Ureter (tissue), 1 donor: ENCODE data around the gene MAGI1. TPM values are rescaled to one million over a fixed set of nuclear protein-coding genes. Genes with fewer than 3 reads are reported as not detected.

Experiments used
- DNase-seq: peaks from one replicate; pipeline ENCODE4 v3.0.0-alpha.2; 2020; ENCODE audit warnings: low spot score
- total RNA-seq: library from RNA; stranded (reverse); gene quantifications from one replicate; pipeline ENCODE4 v1.2.4, GENCODE V29; 2023
- donor health status: DM: yes; HTN: yes; CAD: no.

Gene MAGI1
- total RNA-seq, 1 donor from 2014 or later = 45.5 TPM

DNA sequence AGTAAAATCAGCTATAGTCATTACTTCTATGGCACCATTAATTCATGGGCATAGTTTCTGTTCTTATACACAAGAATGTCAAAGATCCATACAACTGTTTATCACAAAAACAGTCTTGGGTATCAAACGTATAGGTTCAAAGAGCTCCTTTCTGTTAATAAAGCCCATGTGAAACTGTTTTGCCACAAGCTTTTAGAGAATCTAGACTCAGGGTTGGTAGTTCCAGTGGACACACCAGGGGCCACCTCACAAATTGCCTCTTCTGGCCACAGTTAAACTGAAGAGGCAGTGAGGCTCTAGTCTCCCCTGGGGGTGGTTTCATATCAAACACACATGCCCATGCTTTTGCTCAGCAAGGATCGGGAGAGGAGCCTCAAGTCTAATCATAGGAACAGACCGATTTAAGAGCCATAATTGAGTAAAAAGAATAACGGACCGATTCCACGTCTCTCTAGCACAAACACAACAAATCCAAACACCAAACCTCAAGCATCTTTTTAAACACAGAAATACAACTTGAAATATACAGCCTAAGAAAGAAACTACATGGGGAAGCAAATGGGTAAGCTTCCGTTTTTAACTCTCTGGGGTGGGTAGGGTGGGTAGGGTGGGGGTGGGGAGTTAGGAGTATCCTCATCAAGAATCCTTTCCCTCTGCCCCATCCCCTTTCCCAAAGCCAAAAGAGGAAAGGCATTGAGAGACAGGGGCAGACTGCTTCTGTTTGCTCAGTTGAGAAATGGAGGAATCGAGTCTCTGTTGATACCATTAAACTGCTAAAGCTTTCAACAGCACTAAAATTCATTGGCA, 443.3 kb downstream of the MAGI1 start:
- no peak for DNase-seq

DNA sequence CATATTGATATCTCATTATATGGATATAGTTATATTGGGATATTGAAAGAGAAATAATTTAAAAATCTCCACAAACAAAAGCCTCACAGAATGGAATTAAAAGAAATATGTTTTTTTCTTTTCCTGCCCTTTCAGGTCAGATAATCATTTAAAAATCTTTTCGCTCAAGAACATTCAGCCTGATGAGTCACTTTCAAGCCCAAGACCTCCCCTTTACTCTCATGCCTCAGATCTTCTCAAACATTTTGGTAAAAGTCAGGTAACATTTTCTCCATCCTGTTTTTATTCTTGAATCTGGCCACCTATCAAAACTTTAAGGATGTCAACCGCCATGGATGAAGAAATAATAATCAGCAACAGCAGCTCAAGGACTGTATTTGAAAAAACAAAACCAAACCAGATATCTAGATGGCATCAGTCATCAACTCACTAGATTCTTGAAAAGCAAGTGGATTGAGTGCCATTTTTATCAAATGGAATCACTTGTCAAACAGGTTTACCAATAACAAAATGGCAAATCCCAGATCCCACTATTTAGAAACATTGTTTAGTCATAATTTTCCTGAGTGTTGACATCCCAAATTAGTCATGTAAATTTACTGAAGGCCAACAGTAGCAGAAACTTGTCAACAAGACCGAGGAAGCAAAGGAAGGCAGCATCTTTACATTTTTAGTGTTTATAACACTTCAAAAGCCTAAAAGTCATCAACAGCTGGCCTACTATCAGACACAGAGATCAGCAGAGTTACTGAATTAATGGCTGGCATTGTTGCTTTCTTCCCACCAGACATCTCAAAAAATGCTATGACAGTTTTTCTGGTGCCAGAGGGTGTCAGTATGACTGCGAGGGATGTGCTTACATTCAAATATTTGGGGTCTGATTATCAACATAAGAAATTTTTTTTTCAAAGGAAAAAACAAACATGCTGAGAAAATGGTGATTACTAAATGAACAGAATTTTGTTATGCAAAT, 444.7 kb downstream of the MAGI1 start:
- DNase-seq = no peak

DNA sequence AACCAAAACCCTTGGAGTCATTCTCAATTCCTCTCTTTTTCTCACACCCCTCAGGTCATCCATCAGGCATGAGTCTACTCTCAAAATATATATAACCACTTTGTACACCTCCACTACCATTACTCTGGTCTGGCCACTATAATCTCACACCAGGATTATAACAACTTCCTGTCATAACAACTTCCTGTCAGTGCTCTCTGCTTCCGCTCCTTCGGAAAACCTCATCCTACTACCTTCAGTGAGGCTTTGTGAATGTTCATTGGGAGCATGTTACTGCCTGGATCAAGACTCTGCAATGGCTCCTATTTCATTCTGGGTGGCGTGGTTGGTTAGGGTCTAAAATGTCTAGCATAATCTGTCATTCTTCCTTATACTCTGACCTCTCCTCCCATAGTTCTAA, 447.4 kb downstream of the MAGI1 start:
- no peak for DNase-seq

DNA sequence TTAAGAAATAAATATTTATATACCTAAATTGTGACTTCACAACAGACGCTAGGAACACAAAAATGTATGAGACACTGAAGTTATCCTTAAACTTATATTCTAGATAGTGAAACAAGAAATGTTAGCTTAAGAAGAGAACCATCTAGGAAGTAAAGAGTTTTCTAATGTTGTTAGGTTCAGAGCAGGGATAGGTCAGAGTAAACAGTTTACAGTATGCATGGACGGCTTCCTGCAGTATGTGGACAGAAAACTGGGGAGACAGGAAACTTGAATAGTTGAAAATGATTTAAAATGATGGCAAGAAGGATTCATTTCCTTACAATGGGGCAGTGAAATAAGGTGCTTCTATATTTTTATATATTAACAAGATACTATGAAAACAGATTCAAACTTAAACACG, 449.8 kb downstream of the MAGI1 start:
- DNase-seq = no peak

DNA sequence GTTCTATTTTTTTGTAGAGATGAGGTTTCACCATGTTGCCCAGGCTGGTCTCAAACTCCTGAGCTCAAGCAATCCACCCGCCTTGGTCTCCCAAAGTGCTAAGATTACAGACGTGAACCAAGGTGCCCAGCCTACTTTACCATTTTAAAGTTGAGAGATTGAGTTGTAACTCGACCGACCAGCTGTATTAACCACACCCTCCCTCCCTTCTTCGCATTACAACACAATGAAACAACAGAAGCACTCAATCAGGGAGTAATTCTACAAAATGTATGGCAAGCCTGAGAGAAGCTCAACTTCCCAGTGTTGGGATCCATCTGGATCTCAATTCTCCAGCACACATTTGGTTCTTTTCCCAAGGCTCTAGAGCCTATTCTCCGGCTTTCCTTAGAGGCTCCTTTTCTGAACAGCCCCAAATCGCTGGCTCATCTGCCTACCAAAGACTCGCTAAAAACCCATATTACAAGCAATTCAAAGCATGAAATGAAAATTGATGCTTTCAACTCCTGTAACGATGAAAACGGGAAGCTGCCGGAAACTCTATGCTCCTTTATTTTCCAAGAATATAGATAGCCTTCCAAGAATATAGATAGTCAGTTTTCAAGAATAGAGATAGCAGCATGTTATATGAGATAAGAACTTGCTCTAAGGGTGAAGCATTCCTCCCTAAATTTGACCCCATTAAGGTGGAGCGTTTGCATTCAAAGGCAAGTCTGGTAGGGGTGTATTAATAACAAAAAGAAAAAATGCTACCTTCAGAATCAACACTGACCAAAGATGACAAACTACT, 450.9 kb downstream of the MAGI1 start:
- no peak for DNase-seq

DNA sequence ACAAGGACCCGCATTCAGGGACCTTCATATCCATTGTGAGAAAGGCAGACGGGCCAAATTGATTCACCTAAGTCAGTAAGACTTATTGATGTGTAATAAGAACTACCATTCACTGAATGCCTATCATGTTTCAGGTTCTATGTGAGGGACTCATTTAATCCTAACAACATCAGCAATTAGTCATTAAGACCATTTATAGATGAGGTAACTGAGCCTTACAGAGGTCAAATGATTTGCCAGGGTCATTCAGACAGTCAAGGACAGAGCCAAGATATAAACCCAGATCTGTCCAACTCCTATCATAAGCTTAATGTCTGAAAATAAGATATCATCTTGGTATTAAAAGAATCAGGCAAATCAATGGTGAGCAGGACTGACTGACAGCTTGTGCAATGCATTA, 453.8 kb downstream of the MAGI1 start:
- no peak for DNase-seq

DNA sequence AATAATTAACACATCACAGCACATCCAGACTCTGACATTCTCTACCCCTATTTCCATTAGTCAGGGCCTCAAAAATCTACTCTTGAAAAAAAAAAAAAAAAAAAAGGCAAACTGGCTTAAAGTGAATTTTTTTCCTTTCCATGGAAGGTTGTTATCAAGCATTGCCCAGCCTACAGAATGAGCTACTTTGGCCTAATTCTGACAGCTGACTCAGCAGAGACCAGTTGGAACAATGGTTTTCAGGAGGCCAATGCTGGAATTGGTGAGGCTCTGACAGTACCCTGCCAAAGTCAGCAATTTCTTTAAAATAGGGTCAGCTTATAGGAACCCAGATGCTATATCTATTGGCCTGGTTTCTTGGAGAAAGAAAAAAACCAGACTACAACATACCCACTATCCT, 454.7 kb downstream of the MAGI1 start:
- no peak for DNase-seq

DNA sequence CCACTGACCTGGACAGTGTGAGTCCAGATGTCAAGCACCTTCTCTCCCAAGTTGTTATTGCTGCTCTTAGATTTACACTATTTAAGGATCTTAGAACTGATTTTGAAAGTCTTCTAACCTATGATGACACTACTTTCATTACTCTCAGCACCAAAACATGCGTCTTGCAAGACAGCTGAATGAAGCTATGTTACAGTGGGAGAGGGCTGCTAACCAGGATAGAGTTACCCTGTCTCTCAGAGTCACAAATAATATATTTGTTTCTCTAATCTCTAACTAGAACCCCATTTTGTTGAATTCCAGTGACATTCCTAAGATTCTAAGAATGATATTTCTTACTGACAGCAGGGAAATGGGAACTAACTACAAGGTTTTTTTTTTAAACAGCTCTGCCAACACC, 455.5 kb downstream of the MAGI1 start:
- no peak for DNase-seq

DNA sequence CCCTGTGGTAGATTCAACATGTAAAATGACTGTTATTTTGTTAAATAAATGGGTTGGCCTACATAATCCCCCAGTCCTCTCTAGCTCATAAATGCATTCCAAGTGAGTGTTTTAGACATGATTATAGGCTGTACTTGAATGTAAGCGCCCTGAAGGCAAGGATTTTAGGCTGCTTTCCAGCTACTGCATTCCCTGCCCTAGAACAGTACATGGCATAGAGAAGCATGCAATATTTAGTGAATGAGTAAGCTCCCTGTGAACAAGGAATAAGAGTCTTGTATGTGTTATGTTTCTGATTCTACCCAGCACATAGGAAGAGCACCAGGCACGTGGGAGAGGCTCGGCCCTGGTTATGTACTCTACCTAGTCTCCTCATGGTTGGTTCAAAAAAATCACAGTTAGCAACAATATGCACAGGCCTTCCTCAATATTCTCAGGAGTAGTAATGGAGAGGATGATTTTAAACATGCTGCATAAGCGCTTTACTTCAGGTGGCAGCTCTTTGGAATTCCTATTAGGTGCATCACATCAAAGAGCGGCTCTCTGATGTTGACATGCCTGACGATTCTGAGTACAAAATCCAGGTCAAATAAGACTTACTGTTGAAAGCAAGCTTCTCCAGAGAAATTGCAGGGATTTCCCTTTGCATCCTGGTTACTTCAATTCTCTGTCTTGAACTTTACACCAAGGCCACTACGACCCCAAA, 456.6 kb downstream of the MAGI1 start:
- DNase-seq = no peak

DNA sequence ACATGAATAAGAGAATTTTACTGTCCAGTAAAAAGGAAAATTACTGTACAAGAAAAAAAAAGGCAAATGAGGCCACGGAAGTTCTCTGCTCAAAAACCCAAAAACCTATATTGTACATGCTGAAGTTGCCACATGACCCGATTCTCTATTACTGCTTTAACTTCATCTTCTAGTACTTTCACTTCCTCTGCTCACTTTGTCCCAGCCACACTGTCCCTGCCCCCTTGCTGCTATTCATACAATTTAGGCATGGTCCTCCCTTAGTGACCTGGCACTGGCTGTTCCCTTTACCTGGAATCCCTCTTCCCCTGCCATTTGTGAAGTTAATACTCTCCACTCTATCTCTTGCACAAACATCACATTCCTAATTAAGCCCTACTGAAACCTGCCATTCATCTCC, 457.4 kb downstream of the MAGI1 start:
- DNase-seq = no peak

DNA sequence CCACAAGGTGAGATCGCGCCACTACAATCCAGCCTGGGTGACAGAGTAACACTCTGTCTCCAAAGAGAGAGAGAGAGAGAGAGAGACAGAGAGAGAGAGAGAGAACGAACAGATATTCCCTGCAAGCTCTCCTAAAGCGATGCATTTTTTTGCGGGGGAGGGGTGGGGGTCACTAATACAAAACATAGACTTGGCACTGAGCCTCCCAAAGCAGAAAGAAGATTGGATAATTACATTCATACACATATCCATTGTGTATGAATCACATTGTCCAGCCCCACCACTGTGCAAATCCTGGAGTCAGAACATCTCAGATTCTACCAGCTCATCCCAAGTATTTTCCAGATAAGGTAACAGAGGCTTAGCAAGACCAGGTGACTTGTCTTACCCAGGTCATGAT, 459.9 kb downstream of the MAGI1 start:
- no peak for DNase-seq

DNA sequence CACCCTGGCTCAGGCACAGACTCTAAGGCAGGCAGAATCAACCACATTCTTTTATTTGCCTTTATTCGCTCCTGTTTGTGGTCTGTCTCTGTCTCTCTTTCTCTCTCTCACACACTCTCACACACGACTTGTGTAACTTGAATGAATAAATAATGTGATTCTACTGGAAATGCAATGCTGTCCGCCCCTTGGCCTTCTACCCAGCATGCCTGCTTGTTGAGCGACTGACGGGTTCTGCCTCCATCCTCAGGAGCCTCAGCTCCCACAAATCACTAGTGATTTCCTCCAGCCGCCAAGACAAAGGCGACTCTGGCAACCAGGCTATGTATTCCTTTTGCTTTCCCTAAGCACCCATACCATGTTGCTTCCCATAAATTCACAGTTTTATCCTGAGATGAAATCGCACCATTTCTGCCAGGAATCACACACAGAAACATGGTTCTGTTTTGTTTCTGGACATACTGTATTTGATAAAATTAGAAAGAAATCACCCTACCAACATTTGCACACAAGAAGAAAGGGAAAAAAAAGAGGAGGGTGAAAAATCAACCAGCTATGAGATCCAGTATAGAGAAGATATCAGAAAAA, 460.8 kb downstream of the MAGI1 start:
- DNase-seq = no peak

DNA sequence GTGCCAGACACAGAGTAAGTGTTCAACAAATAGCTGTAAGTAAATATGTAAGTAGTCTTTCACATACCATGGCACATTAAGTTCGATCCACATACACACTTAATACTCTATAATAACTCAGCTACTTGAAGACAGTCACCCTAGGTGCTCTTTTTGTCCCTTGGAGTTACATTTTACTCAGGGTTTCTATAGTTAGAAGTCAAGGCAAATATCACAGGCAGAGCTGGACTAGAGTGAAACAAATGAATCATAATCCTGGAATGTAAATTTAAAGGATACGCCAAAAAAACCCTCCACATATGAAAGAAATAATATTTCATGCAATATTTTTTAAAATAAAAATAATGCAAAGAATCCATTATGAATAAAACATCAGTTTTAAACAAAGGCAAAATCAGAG, 461.8 kb downstream of the MAGI1 start:
- DNase-seq = no peak

DNA sequence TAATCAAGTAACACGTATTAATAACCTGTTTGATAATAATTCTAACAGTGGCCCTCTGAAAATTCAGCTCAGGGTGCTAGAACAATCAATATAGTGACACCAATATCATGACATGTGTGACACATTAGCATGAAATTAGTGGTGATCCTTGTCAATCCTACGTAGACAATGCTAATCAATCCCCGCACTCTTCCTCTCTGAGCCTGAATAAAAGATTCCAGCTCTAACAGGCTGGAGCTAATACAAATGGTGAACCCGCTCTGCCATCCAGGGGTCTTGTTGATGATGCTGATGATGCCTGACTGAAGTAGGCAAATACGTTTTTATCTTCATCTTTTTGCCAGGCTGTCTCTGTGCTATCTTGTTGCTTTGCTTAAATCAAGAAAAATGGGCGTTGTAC, 462.5 kb downstream of the MAGI1 start:
- DNase-seq = no peak

DNA sequence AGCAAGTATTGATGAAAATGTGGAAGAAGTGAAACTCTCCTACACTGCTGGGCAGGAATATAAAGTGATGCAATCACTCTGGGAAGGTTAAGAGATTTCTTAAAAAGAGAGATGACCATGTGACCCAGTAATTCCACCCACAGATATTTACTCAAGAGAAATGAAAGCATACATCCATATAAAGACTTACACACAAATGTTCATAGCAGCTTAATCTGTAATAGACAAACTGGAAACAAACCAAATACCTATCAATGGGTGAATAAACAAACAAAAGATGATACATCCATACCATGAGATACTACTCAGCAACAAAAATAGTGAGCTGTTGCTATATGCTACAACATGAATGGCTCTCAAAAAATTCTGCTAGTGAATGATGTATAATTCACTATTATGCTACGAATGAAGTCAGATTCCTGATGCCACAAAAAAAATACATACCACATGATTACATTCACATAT, 463.3 kb downstream of the MAGI1 start:
- no peak for DNase-seq

DNA sequence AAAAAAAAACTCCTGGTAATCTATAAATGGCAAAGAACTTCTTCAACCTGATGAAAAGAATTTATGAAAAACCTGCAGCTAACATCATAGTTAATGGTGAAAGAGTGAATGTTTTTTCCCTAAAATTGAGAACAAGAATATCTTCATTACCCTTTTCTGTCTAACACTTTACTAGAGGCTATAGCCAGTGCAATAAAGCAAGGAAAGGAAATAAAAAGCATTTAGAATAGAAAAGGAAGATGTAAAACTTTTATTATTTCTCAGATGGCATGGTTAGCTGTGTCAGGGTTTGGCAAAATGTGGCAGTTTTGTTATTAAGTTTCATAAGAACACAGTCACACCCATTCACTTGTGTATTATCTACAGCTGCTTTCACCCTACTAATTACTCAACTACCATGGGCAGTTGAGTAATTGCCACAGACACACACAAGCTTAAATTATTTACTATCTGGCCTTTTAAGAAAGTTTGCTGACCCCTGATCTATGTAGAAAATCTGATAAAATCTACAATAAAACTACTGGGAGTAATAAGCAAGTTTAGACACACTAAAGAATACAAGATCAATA, 465.1 kb downstream of the MAGI1 start:
- DNase-seq = no peak

DNA sequence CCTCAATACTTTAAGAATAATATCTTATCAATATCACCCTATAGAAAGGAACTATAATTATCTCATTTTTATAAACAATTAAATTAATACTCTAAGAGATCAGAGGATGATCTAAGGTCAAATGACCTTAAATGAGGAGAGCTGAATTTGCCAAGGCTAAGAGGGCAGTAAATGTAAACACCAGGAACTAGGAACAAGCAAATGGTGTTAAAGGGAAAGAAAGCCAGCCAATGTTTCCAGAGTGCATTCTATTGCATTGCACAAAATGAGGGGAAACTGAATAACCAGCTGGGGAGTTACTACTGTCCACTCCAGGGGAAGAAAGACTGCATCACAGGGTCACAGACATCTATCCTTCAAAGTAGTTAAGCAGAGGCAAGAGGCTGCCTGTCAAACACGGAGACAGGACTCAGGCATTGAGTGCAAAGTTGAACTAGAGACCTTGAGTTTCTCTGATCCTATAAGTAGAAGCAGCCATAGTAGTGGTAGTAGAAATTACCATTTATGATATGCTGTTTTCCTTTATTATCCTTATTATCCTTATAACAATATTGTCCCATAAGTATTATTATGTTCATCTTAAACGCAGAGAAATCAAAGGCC, 466.4 kb downstream of the MAGI1 start:
- no peak for DNase-seq

DNA sequence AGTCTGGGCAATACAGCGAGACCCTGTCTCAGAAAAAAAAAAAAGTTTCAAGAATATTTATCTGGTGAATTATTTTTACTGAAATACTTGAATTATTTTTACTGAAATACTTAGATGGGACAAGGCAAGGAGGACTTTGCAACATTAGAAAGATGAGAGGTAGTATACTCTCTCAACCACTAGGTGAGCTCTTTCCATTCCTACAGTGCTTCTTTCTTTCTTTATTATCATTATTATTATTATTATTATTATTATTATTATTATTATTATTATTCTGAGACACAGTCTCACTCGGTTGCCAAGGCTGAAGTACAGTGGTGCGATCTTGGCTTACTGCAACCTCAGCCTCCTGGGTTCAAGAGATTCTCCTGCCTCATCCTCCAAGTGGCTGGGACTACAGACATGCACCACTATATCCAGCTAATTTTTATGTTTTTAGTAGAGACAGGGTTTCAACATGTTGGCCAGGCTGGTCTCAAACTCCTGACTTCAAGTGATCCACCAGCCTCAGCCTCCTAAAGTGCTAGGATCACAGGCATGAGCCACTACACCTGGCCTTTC, 468.8 kb downstream of the MAGI1 start:
- no peak for DNase-seq

DNA sequence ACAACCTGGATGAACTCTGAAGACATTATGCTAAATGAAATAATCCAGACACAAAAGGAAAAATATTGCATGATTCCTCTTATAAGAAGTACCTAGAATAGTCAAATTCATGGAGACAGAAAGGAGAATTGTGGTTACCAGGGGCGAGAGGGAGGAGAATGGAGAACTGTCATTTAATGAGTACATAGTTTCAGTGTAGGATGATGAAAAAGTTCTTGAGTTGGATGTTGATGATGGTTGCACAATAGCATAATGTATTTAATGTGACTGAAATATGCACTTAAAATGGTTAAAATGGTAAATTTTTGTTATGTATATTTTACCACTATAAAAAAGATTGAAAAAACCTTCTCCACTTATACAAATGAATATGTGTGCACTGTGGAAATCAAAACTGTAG, 469.6 kb downstream of the MAGI1 start:
- no peak for DNase-seq

DNA sequence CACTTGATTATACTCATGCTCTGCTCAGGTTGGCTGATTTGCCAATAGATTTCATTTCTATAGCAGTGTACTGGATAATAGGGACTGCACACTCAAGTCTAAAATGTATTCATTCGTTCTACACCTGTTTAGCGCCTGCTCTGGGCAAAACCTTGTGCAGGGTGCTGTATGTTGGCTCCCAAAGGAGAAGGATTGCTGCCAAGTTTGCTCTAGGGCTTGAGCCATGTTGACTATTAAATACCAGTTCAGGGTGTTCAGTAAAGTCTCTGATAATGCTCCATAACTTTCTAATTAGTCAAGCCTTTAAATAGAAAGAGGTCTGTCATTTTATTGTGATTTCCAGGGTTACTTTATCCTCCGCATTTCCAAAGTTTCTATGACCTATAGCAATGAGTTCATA, 470.2 kb downstream of the MAGI1 start:
- no peak for DNase-seq
